Measurements from ENCODE around the gene COX20. TPM values are rescaled to one million over a fixed set of nuclear protein-coding genes. Genes with fewer than 3 reads are reported as not detected.

COX20 gene
- total RNA-seq, 4 donors from 2014 or later, result 19.4 to 43.2 (median 24.1) TPM

GRCh38 chr1:244836135-244836521 is 670 bp downstream of the COX20 start:
- no peak for DNase-seq (ENCODE audit: low spot score)
- no peak for TF ChIP-seq CTCF (IDR thresholded peaks at IDR 0.05)
- ATAC-seq (ENCODE audit: low FRiP score), result peak; percentile 10

- DNase-seq (ENCODE audit: low spot score), result no peak
- no peak for ATAC-seq (ENCODE audit: low FRiP score)
- TF ChIP-seq CTCF (IDR thresholded peaks at IDR 0.05), result no peak
These were observed 1.1 kb downstream of the COX20 start for GRCh38 chr1:244836584-244836983.

GRCh38 chr1:244837597-244838258 is 2.3 kb downstream of the COX20 start:
- TF ChIP-seq CTCF (IDR thresholded peaks at IDR 0.05), result no peak
- ATAC-seq (ENCODE audit: low FRiP score) (no peak), DNase-seq (ENCODE audit: low spot score) (no peak)

- TF ChIP-seq CTCF (IDR thresholded peaks at IDR 0.05), result no peak
- ATAC-seq (ENCODE audit: low FRiP score) (no peak), DNase-seq (ENCODE audit: low spot score) (no peak)
These were observed 4.2 kb downstream of the COX20 start for GRCh38 chr1:244839656-244840055.

GRCh38 chr1:244840219-244840794 is 4.8 kb downstream of the COX20 start:
- DNase-seq (ENCODE audit: low spot score) (no peak), ATAC-seq (ENCODE audit: low FRiP score) (no peak)
- TF ChIP-seq CTCF (IDR thresholded peaks at IDR 0.05), result no peak

- DNase-seq (ENCODE audit: low spot score), result no peak
- no peak for TF ChIP-seq CTCF (IDR thresholded peaks at IDR 0.05)
- no peak for ATAC-seq (ENCODE audit: low FRiP score)
These were observed 5.9 kb downstream of the COX20 start for GRCh38 chr1:244841273-244841927.
